Karpas-422 (cell line): ENCODE data around the gene NDUFV1. TPM values are rescaled to one million over a fixed set of nuclear protein-coding genes. Genes with fewer than 3 reads are reported as not detected.

ENCODE experiments used
- DNase-seq: peaks from one replicate; pipeline ENCODE4 v3.0.0-alpha.2; 2015
- H2AFZ ChIP-seq: fragments of 200-600 bp; sonication (generic); 2 replicates; pipeline ENCODE4 v1.6.1; 2014; ENCODE audit warnings: antibody characterized with exemption, low read length, mixed read lengths
- H3K27ac ChIP-seq: fragments of 200-600 bp; sonication (generic); 2 replicates; pipeline ENCODE4 v1.5.1; 2014; ENCODE audit warnings: mild to moderate bottlenecking, low read length, moderate library complexity
- H3K27me3 ChIP-seq: fragments of 200-600 bp; sonication (generic); 2 replicates; pipeline ENCODE4 v1.6.1; 2014; ENCODE audit warnings: low read length, mixed read lengths
- H3K36me3 ChIP-seq: fragments of 200-600 bp; sonication (generic); 2 replicates; pipeline ENCODE4 v1.6.1; 2014; ENCODE audit warnings: low read length, mixed read lengths; ENCODE audit not compliant: insufficient read depth
- H3K4me1 ChIP-seq: fragments of 200-600 bp; sonication (generic); 2 replicates; pipeline ENCODE4 v1.6.1; 2014; ENCODE audit warnings: mild to moderate bottlenecking, low read length, mixed read lengths
- H3K4me2 ChIP-seq: fragments of 200-600 bp; sonication (generic); 2 replicates; pipeline ENCODE4 v1.6.1; 2014; ENCODE audit warnings: low read length, low read depth, mild to moderate bottlenecking; ENCODE audit not compliant: poor library complexity, severe bottlenecking
- H3K4me3 ChIP-seq: fragments of 200-600 bp; sonication (generic); 2 replicates; pipeline ENCODE4 v1.5.1; 2014; ENCODE audit warnings: mild to moderate bottlenecking, antibody characterized with exemption, low read length, mixed read lengths
- H3K79me2 ChIP-seq: fragments of 200-600 bp; sonication (generic); 2 replicates; pipeline ENCODE4 v1.6.1; 2014; ENCODE audit warnings: mild to moderate bottlenecking, low read length, mixed read lengths
- H3K9ac ChIP-seq: fragments of 200-600 bp; sonication (generic); 2 replicates; pipeline ENCODE4 v1.6.0; 2014; ENCODE audit warnings: low read length
- H3K9me2 ChIP-seq: fragments of 200-600 bp; sonication (generic), shearing (Covaris generic); replicated peaks from 2 replicates; pipeline ENCODE4 v1.6.0; 2014; ENCODE audit warnings: mild to moderate bottlenecking, low read length, moderate library complexity; ENCODE audit not compliant: insufficient read depth
- H3K9me3 ChIP-seq: fragments of 300-700, 200-600 bp; sonication (generic); 2 replicates; pipeline ENCODE4 v1.6.1; 2014; ENCODE audit warnings: low read length, mixed read lengths
- H4K20me1 ChIP-seq: fragments of 200-600 bp; sonication (generic); 2 replicates; pipeline ENCODE4 v1.6.1; 2014; ENCODE audit warnings: mild to moderate bottlenecking, antibody characterized with exemption, low read length, low read depth; ENCODE audit not compliant: insufficient read depth
- total RNA-seq: library from RNA; depleted of rRNA; stranded (reverse); fragments of >200 nt; shearing (Covaris generic); gene quantifications from 2 replicates; pipeline ENCODE4 v1.2.3, GENCODE V29; 2014; ENCODE audit warnings: low replicate concordance

The NDUFV1 gene
- total RNA-seq, 1 experiment from 2014 or later: 145 TPM

DNA sequence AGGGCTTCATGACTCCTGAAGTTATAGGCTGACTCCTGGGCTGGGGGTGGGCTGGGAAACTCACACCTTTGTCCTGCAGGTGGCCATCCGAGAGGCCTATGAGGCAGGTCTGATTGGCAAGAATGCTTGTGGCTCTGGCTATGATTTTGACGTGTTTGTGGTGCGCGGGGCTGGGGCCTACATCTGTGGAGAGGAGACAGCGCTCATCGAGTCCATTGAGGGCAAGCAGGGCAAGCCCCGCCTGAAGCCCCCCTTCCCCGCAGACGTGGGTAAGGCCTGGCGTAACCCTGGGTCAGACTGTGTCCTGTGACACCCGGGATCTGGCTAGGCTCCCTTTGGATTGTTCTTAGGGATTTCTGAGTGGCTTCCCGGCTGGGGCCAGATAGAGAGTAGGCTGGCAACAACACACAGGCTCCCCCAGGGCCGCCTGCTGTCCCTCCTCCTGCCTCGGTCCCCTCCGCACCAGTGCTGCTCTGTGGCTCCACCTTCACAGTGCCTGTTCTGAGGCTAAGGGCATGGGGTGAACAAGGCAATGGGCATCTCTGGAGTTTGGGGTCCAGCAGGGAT, 3.6 kb downstream of the NDUFV1 start:
- H3K27ac ChIP-seq: no peak overlapping the region
- H4K20me1 ChIP-seq: peaks cover 3% of the 10 kb centered on the region; the same call in 1 of the 2 replicates
- peaks cover 18% of the 10 kb centered on the region for H3K79me2 ChIP-seq
- no peak overlapping the region for H3K4me2 ChIP-seq
- no peaks in the 10 kb centered on the region for H3K27me3 ChIP-seq
- H3K9me3 ChIP-seq: no peaks in the 10 kb centered on the region
- H3K4me3 ChIP-seq: no peak overlapping the region
- peaks cover 44% of the 10 kb centered on the region for H3K4me1 ChIP-seq
- H3K9me2 ChIP-seq: no peaks in the 10 kb centered on the region
- H3K9ac ChIP-seq: no peak overlapping the region
- H2AFZ ChIP-seq: no peak overlapping the region
- no peak for DNase-seq
- H3K36me3 ChIP-seq: no peaks in the 10 kb centered on the region; the same call in 1 of the 2 replicates

DNA sequence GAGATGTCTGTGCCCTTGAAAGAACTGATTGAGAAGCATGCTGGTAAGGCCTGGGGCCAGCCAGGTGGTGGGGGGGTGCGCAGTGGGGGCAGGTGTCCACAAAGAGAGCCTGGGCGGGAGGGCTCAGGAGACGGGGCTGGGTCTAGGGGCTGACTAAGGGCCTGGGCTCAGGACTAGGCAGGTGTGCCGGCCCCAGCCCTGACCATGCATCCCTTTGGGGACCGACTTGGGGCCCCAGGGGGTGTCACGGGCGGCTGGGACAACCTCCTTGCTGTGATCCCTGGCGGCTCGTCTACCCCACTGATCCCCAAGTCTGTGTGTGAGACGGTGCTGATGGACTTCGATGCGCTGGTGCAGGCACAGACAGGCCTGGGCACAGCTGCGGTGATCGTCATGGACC, 4.4 kb downstream of the NDUFV1 start:
- Histone ChIP-seq H3K4me2 (no peak overlapping the region), H3K4me1 (peaks cover 39% of the 10 kb centered on the region), H4K20me1 (peaks cover 3% of the 10 kb centered on the region; the same call in 1 of the 2 replicates)

DNA sequence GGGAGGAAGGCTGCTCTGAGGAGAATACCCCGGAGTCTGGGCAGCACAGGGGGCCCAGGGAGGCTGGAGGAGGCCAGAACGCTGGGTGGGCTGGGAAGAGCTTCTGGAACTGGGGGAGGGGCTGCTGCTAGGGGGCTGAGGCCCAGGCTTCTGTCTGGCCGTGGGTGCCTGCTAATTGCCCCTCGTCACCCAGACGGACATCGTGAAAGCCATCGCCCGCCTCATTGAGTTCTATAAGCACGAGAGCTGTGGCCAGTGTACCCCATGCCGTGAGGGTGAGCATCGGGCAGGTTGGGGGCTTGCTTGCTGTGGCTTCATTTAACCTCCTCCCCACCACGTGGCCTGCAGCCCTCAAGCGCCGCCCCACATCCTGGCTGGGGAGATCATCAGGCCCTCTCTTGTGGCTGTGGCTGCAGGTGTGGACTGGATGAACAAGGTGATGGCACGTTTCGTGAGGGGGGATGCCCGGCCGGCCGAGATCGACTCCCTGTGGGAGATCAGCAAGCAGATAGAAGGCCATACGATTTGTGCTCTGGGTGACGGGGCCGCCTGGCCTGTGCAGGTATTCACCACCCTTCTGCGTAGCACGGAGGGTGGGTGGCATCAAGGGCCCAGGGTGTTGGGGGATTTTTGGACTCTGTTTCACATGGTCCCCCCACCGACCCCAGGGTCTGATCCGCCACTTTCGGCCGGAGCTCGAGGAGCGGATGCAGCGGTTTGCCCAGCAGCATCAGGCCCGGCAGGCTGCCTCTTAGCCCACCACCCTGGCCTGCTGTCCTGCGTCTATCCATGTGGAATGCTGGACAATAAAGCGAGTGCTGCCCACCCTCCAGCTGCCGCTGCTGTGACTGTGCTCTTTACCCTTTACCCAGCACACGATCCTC, 5.2 kb downstream of the NDUFV1 start:
- no peak overlapping the region for H3K9ac ChIP-seq
- H2AFZ ChIP-seq: no peak overlapping the region
- H3K4me2 ChIP-seq: no peak overlapping the region
- no peaks in the 10 kb centered on the region; the same call in 1 of the 2 replicates for H3K36me3 ChIP-seq
- no peak overlapping the region for H3K4me3 ChIP-seq
- no peak for DNase-seq
- no peak overlapping the region for H3K27ac ChIP-seq
- H3K79me2 ChIP-seq: peaks cover 16% of the 10 kb centered on the region
- H3K9me2 ChIP-seq: no peaks in the 10 kb centered on the region
- no peaks in the 10 kb centered on the region for H3K27me3 ChIP-seq
- H3K4me1 ChIP-seq: peaks cover 36% of the 10 kb centered on the region
- H3K9me3 ChIP-seq: no peaks in the 10 kb centered on the region
- peaks cover 3% of the 10 kb centered on the region; the same call in 1 of the 2 replicates for H4K20me1 ChIP-seq

More for the DNA sequence above, 4.4 kb downstream of the NDUFV1 start:
- H3K27me3 ChIP-seq: no peaks in the 10 kb centered on the region
- H3K79me2 ChIP-seq: peaks cover 18% of the 10 kb centered on the region
- no peak overlapping the region for H3K4me3 ChIP-seq
- no peak overlapping the region for H3K9ac ChIP-seq
- no peak overlapping the region for H2AFZ ChIP-seq
- no peak for DNase-seq
- H3K36me3 ChIP-seq: no peaks in the 10 kb centered on the region; the same call in 1 of the 2 replicates
- H3K9me3 ChIP-seq: no peaks in the 10 kb centered on the region
- H3K9me2 ChIP-seq: no peaks in the 10 kb centered on the region
- no peak overlapping the region for H3K27ac ChIP-seq

DNA sequence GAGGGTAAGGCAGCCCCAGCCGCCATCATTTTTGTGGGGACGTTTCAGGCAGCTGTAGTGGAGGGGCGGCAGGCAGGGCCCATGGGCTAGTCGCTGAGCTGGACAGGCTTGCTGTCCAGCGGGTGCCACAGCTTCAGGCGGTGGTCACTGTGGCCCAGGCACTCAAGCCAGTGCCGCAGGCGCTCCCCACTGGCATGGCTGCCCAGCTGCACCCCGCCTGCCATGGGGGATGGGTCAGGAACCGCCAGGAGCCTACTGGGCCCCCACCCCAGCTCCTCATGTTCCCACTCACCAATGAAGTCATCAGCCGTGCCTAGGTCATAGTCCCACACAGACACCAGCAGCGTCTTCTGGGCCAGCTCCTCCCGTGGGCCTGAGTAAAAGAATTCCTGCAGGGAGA, 6.0 kb downstream of the NDUFV1 start:
- no peak overlapping the region for H3K4me2 ChIP-seq
- H3K27me3 ChIP-seq: no peaks in the 10 kb centered on the region
- no peaks in the 10 kb centered on the region for H3K9me3 ChIP-seq
- no peak for DNase-seq
- no peak overlapping the region for H2AFZ ChIP-seq
- H3K4me3 ChIP-seq: no peak overlapping the region
- H3K9me2 ChIP-seq: no peaks in the 10 kb centered on the region
- peaks cover 31% of the 10 kb centered on the region for H3K4me1 ChIP-seq
- H3K27ac ChIP-seq: no peak overlapping the region
- H4K20me1 ChIP-seq: peaks cover 3% of the 10 kb centered on the region; the same call in 1 of the 2 replicates
- H3K36me3 ChIP-seq: no peaks in the 10 kb centered on the region; the same call in 1 of the 2 replicates
- H3K79me2 ChIP-seq: peaks cover 8% of the 10 kb centered on the region
- H3K9ac ChIP-seq: no peak overlapping the region

DNA sequence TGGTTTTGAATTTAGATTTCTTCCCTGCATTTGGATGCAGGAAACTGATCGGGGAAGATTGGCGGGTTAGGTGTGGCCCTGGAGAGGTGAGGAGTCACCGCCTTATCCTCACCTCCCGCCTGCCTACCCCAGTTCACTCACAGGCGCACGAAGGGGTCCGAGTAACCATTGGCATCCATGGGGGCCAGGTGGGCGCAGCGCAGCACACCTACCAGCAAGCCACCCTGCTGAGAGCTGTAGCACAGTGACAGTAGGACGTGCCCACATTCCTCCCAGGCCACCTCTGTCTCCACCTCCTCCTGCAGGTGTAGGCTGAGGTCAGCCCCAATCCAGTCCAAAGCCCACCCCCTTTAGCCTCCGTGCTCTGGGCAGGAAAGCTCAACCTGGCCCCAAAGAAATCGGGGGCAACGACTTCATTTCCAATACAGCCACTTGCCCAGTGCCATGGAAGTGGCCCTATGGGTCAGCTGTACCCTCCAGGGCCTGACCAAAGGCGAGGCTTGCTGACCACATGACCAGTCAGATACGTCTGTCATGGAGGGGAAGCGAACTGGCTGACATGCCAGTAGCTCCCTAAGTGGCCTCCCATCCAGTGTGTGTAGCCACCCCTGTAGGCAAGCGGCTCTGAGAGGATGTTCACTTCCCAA, 6.7 kb downstream of the NDUFV1 start:
- no peaks in the 10 kb centered on the region for H3K27me3 ChIP-seq
- peak overlapping the region; percentile 75 for H3K9ac ChIP-seq
- peaks cover 24% of the 10 kb centered on the region for H3K4me1 ChIP-seq
- peak overlapping the region; percentile 70 for H3K4me2 ChIP-seq
- peak overlapping the region; percentile 91 for H3K27ac ChIP-seq
- peak overlapping the region; percentile 61 for H3K4me3 ChIP-seq
- no peak for DNase-seq
- no peaks in the 10 kb centered on the region; the same call in 1 of the 2 replicates for H3K36me3 ChIP-seq
- peaks cover under 1% of the 10 kb centered on the region; the same call in 1 of the 2 replicates for H4K20me1 ChIP-seq
- no peaks in the 10 kb centered on the region for H3K9me2 ChIP-seq
- H3K79me2 ChIP-seq: peaks cover under 1% of the 10 kb centered on the region
- H2AFZ ChIP-seq: no peak overlapping the region
- no peaks in the 10 kb centered on the region for H3K9me3 ChIP-seq

DNA sequence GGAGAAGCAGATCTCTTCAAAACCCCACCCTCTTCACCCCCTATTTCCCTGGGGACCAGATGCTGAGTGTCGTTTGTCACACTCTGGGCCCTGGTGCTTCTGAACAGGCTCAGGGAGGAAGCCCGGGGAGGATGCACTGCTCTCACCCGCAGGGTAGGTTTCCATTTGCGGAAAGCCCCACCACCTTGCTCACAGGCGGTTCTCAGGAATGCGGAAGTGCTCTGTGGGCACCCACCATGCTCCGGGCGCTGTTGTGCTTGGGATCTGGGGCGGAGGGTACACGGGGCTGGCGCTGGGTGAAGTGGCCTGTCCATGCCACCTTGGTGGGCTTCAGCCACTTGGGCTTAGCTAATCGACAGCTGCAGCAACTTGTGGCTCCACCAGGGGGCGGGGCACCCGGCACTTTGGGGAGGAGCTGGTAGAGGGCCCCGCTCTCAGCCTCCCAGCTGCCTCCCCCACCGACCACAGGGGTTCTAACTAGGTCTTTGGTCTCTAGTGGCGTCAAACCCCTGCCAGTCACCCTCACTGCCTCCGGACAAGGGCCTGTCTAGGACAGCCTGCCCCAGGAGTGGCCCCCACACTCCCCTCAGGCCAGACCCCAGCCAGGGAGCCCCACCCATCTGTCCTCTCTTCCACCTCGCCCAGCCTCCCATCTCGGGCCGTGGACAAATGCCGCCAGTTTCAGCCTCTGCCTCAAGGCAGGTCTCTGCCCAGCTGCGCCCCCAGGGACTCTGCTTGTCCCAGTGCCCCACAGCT, 7.4 kb downstream of the NDUFV1 start:
- Histone ChIP-seq H3K27me3 (no peaks in the 10 kb centered on the region), H3K4me3 (peak overlapping the region; percentile 61), H4K20me1 (no peaks in the 10 kb centered on the region), H3K36me3 (no peaks in the 10 kb centered on the region; the same call in 1 of the 2 replicates), H2AFZ (peak overlapping the region; percentile 61; the same call in 1 of the 2 replicates), H3K27ac (peak overlapping the region; percentile 91), H3K9me3 (no peaks in the 10 kb centered on the region), H3K9me2 (no peaks in the 10 kb centered on the region), H3K9ac (peak overlapping the region; percentile 75), H3K79me2 (no peaks in the 10 kb centered on the region), H3K4me1 (peaks cover 23% of the 10 kb centered on the region), H3K4me2 (peak overlapping the region; percentile 70)
- DNase-seq: peak; percentile 95

DNA sequence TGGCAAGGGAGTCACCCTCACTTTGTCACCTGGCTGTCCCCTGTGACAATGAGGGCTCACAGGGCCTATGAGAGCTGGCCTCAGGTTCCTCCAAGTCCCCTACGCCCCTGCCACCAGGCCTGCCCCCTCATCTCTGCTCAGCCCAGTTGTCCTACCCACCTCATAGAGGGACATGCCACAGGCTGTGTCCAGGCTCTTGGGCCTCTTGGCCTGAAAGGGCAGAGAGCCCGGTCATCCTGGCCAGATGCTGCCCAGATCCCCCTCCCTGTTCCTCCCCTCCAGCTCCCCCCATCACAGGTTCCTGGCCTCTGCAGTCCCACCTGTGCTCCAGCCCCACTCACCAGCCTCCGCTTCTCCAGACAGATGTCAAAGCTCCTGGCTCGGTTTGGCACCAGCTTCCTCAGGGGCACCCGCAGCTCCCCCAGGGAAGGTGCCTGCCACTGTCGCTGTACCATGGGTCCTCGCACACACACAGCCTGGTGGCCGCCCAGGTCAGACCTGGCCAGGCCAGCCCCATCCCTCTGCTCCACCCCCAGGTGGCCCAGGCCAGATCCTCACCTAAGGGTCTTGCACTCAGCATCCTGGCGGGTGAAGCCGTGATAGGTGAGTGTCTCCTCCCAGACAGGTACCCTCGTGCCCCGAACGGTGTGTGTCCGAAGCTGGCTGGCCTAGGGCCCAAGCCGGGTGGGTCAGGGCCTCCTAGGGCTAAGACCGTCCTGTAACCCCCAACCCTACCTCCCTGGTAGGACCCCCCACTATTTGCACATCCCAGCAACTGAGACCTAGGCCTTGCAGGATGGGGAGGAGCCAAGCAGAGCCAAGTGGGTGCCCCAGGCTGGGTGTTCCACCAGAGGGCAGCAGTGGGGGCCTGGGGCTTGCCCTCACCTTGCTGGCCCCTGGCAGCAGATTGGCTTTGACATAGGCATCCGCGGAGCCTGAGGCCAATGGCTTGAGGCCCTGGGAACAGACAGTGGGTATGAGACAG, 8.3 kb downstream of the NDUFV1 start:
- DNase-seq: peak; percentile 89
- H3K9ac ChIP-seq: peak overlapping the region; percentile 75
- H3K4me2 ChIP-seq: peak overlapping the region; percentile 70
- H2AFZ ChIP-seq: no peak overlapping the region; the same call in 1 of the 2 replicates
- no peaks in the 10 kb centered on the region for H3K9me3 ChIP-seq
- H3K27ac ChIP-seq: peak overlapping the region; percentile 91
- H3K79me2 ChIP-seq: no peaks in the 10 kb centered on the region
- no peaks in the 10 kb centered on the region for H3K27me3 ChIP-seq
- no peaks in the 10 kb centered on the region for H3K36me3 ChIP-seq
- peak overlapping the region; percentile 61 for H3K4me3 ChIP-seq
- H3K9me2 ChIP-seq: no peaks in the 10 kb centered on the region
- H3K4me1 ChIP-seq: peaks cover 23% of the 10 kb centered on the region
- no peaks in the 10 kb centered on the region for H4K20me1 ChIP-seq
